ENCODE results near the gene MIB1.
A peak's percentile ranks its signal among the peaks of the same experiment; 100 is the strongest.
"Not testable (repeated sequence)": the region's sequence is repeated elsewhere in the genome, so short reads cannot be mapped to it uniquely, and the experiment has no call there.

The MIB1 gene

GRCh38 chr18:21740538-21741311 is at the start of gene MIB1:
TSS of gene MIB1 (plus strand) at chr18:21740792. CDS start at chr18:21741584, 792 bp downstream.
- DNase-seq: peak; percentile 98

DNA sequence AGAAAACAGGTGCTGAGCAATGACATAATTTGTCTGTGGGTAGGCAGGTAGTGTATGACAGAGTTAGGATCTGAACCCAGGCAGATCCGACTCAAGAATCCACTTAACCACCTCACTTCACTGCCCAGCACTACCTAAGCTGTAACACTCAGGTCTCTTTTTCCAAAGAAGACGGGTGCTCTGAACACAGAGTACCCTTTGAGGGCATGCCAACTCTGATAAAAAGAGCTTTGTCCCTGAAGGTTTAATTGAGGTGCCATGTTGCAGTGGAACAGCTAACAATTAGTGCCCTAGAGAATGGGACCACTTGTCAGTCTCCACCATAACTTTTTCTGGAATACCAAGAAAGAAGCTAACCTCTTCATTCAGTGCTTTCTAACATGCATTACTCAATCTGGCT is 47.3 kb upstream of the MIB1 start:
- DNase-seq: no peak

- DNase-seq: no peak
Observed at GRCh38 chr18:21700528-21701075, 40.0 kb upstream of the MIB1 start.

DNA sequence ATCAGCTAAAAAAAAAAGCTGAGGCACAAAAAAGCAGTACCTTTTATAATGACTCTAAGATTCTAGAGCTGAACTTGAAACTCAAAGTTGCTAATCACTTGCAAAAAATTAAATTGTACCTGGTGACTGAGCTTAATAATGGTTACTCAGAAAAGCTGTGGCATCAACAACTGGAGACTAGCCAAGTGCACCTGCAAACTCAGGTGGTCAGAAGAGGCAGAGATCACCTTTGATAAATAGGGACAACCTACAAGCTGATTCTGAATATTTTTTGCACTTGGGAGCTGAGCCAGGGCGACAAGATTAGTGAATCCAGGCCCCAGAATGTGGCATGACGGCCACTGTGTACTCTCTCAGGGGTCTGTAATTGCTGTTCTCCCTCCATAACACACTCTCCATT is 39.0 kb upstream of the MIB1 start:
- no peak for DNase-seq

- DNase-seq: no peak
Observed at GRCh38 chr18:21702602-21703001, 38.0 kb upstream of the MIB1 start.

- peak; percentile 22 for DNase-seq
Observed at GRCh38 chr18:21703241-21703820, 37.3 kb upstream of the MIB1 start.

GRCh38 chr18:21704603-21705364 is 35.8 kb upstream of the MIB1 start, which contains the start of gene ABHD3:
TSS of gene ABHD3 (minus strand) at chr18:21704774. CDS start at chr18:21704665, 109 bp downstream.
- peak; percentile 91 for DNase-seq

DNA sequence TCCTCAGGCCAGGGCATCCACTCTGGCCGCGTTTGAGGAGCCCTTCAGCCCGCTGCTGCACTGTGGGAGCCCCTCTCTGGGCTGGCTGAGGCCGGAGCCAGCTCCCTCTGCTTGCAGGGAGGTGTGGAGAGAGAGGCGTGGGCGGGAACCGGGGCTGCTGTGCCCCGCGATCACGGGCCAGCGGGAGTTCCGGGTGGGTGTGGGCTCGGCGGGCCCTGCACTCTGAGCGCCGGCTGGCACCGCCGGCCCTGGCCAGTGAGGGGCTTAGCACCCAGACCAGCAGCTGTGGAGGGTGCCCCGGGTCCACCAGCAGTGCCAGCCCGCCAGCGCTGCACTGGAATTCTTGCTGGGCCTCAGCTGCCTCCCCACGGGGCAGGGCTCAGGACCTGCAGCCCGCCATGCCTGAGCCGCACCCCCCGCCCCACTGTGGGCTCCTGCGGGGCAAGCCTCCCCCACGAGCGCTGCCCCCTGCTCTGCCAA is 34.2 kb upstream of the MIB1 start:
- DNase-seq: no peak

DNA sequence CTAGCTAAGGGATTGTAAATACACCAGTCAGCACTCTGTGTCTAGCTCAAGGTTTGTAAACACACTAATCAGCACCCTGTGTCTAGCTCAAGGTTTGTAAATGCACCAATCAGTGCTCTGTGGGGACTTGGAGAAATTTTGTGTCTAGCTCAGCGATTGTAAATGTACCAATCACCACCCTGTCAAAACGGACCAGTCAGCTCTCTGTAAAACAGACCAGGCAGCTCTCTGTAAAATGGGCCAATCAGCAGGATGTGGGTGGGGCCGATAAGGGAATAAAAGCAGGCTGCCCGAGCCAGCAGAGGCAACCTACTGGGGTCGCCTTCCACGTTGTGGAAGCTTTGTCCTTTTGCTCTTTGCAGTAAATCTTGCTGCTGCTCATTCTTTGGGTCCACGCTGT is 33.5 kb upstream of the MIB1 start:
- DNase-seq: not testable (repeated sequence)

- DNase-seq: no peak
Observed at GRCh38 chr18:21714474-21714873, 26.1 kb upstream of the MIB1 start.

DNA sequence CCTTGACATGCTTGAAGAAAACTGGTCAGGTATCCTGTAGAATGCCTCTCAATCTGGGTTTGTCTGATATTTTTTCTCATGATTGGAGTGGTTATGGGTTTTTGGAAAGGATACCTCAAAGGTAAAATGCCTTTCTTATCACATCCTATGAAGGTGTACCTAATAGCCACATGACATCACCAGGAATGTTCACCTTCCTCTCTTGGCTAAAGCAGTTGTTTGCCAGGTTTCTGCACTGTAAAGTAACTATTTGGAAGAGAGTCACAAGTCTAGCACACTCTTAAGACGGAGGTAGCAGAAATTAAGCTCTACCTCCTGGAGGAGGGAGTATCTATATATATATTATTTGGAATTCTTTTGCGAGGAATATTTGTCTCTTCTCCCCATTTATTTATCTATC is 17.9 kb upstream of the MIB1 start:
- DNase-seq: no peak

DNA sequence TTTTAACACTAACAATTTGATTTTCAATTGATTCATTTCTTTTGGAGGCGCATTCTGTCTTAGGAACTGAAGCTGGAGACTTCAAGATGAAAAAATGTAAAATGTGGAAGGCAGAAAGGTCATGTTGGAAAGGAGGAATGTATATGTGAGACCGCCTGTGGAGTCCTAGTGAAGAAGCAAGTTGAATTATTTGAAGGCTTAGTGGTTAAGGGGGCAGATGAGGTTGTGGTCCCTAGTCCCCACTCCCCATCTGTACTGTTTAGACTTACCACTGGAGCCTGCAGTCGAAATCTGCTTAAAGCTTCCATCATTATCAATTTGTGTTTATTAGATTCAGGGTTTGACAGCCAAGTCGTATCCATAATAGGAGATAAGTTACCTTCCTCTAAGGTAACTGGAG is 15.4 kb upstream of the MIB1 start:
- DNase-seq: no peak

GRCh38 chr18:21727702-21728101 is 12.9 kb upstream of the MIB1 start:
- DNase-seq: no peak

DNA sequence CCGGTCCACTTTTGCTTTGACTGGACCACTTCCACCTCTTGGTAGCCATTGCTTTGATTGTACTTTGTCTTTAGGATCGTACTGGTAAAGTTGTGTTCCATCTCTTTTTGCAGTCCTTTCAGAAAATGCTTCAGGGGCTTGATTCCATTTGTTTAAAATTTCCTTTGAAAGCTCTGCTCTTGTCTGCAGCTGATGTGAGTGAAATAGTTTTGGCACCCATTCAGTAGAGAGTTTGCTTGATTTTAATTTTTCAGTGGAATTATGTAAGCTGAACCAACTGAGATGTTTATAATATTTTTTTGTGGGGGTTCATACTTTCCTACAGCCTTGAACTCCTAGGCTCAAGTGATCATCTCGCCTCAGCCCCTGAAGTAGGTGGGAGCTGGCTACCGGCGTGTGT is 7.6 kb upstream of the MIB1 start:
- no peak for DNase-seq

DNA sequence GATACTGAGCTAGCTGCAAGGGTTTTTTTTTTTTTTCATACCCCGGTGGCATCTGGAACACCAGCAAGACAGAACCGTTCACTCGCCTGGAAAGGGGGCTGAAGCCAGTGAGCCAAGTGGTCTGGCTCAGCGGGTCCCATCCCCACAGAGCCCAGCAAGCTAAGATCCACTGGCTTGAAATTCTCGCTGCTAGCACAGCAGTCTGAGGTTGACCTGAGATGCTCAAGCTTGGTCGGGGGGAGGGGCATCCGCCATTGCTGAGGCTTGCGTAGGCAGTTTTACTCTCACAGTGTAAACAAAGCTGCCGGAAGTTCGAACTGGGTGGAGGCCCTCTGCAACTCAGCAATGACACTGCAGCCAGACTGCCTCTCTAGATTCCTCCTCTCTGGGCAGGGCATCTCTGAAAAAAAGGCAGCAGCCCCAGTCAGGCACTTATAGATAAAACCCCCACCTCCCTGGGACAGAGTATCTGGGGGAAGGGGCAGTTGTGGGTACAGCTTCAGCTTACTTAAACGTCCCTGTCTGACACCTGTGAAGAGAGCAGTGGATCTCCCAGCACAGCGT is 5.1 kb upstream of the MIB1 start:
- peak; percentile 62 for DNase-seq

GRCh38 chr18:21736926-21737325 is 3.7 kb upstream of the MIB1 start:
- DNase-seq: not testable (repeated sequence)

DNA sequence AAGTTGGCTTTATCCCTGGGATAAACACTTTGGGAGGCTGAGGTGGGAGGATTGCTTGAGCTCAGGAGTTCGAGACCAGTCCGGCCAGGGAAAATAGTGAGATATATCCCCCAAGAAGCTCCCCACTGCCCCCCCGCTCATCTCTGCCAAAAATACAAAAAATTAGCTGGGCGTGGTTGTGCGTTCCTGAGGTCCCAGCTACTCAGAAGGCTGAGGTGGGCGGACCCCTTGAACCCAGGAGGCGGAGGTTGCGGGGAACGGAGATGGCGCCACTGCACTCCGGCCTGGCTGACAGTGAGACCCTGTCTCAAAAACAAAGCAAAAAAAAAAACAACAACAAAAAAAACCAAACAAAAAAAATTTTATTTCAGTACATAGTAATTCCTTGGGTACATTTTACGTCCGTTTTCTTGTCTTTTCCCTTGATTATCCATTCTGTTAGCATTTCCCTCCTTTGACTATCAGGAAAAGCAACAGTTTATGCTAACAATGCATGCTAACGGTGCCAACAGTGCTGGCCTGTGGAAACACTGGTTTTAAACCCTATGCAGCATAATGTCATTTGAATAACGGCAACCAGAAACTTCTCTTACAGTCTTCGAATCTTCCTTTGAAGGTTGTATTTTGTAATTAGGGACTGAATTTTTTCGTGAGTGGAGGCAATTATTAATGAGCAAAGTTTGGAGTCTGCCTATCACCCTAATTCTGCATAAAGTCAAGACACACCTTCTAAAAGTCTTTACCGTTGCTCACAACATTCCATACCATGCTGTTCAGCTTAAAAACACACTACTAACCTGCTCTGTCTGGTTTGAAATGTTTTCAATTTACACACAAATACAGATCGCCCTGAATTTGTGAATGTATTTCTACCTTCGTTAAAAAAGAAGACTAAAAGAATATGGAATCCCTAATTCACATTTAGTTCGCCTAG is 721 bp upstream of the MIB1 start:
- no peak for DNase-seq

DNA sequence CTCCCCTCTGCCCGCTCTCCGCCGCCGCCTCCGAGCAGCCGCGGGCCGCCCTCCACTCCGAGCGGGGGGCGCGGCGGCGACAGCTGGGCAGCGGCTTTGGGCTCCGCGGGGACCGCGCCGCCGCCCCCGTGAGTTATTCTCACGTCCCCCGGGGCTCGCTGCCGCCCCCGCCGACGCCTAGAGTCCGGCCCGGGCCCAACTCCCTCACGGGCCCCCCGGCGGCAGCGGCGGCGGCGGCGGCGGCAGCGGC is 645 bp downstream of the MIB1 start:
- DNase-seq: no peak

GRCh38 chr18:21741562-21742314 is 1.1 kb downstream of the MIB1 start:
- no peak for DNase-seq

DNA sequence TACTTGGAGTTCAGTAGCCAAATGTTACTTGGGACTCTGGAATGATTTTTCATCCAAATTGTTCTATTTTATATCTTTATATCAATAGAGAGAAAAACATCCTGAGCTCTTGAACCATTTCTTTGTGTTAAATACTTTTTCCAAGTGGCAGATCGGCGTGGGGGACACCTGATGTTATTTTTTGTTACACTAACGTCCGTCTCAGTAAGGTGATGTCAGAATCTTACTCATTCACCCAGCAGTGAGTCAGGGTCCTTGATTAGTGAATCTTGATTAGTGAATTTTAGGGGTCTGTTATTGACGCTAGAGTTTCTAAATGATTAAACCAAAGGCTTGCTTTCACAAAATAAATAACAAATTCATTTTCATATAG is 1.7 kb downstream of the MIB1 start:
- no peak for DNase-seq

DNA sequence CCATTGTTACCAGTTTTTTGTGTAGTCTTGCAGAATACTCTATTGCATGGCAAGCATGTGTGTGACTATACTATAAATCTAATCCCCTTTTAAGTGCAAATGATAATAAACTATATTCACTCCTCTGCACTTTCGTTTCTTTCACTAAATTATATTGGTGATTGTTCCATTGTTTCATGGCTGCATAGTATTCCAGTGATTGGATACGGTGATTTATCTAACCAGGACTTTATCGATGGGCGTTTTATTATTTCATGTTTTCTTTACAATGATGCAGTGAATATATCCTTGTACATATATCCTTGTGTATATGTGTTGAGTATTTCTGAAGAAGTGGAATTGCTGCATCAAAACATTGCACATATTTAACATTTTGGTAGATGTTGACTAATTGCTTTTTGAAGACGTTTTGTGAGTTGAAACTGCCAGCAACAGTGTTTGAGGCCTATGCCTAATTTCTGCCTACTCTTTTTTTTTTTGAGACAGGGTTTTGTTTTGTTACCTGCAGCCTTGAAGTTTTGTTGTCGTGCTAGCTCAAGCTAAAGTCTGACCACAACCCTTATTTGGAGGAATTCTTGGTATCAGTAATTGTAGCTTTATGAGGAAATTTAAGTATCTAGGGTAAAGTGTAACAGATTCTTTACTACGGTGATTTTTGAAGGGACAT is 2.7 kb downstream of the MIB1 start:
- DNase-seq: no peak

All from stimulated activated naive CD4-positive, alpha-beta T cell treated with Interleukin-2 at 50 U/mL for 16 hours (primary cell).